HG03280 (cell line): ENCODE results near the gene PRR30.
"Not testable (repeated sequence)": the region's sequence is repeated elsewhere in the genome, so short reads cannot be mapped to it uniquely, and the experiment has no call there.

Experiments
- ATAC-seq: cut with Tn5 transposase; IDR thresholded peaks from one replicate; pipeline ENCODE4 v1.9.1; 2021; ENCODE audit warnings: mild to moderate bottlenecking, moderate library complexity; ENCODE audit not compliant: unreplicated experiment

The PRR30 gene

GRCh38 chr2:27139310-27139709 is at the start of gene PRR30:
TSS of gene PRR30 (minus strand) at chr2:27139410. CDS start at chr2:27138329, 1,081 bp downstream.
- ATAC-seq: no peak

GRCh38 chr2:27186613-27187345 is 47.6 kb upstream of the PRR30 start:
- ATAC-seq: no peak

GRCh38 chr2:27185331-27186026 is 46.3 kb upstream of the PRR30 start:
- no peak for ATAC-seq

GRCh38 chr2:27184115-27184514 is 44.9 kb upstream of the PRR30 start:
- no peak for ATAC-seq

- ATAC-seq: no peak
Measured at GRCh38 chr2:27182346-27182745, 43.1 kb upstream of the PRR30 start.

- no peak for ATAC-seq
Measured at GRCh38 chr2:27179344-27180000, 40.3 kb upstream of the PRR30 start.

GRCh38 chr2:27178469-27178868 is 39.3 kb upstream of the PRR30 start:
- ATAC-seq: no peak

- ATAC-seq: no peak
Measured at GRCh38 chr2:27177441-27178351, 38.5 kb upstream of the PRR30 start.

- ATAC-seq: not testable (repeated sequence)
Measured at GRCh38 chr2:27175781-27176180, 36.6 kb upstream of the PRR30 start.

- no peak for ATAC-seq
Measured at GRCh38 chr2:27175330-27175729, 36.1 kb upstream of the PRR30 start.

GRCh38 chr2:27174638-27175037 is 35.4 kb upstream of the PRR30 start:
- no peak for ATAC-seq

GRCh38 chr2:27171351-27171848 is 32.2 kb upstream of the PRR30 start:
- no peak for ATAC-seq

GRCh38 chr2:27170581-27171337 is 31.5 kb upstream of the PRR30 start:
- ATAC-seq: no peak

- ATAC-seq: peak; percentile 61
Measured at GRCh38 chr2:27164960-27165763, 26.0 kb upstream of the PRR30 start.

- no peak for ATAC-seq
Measured at GRCh38 chr2:27162151-27163121, 23.2 kb upstream of the PRR30 start.

- no peak for ATAC-seq
Measured at GRCh38 chr2:27160191-27160590, 21.0 kb upstream of the PRR30 start.

- no peak for ATAC-seq
Measured at GRCh38 chr2:27159271-27159670, 20.1 kb upstream of the PRR30 start.

- ATAC-seq: no peak
Measured at GRCh38 chr2:27158468-27158867, 19.3 kb upstream of the PRR30 start.
